Naive thymus-derived CD8-positive, alpha-beta T cell (primary cell): ENCODE results near the gene MRPL46. TPM values are rescaled to one million over a fixed set of nuclear protein-coding genes. Genes with fewer than 3 reads are reported as not detected.

Experiments
- ATAC-seq, 2 donors: fragments of 150-1000 bp; cut with Tn5 transposase in 1 of 2; sonication (Bioruptor Pico), chemical (Tn5 transposase) in 1 of 2; 1 replicate in 1 of 2; 2 replicates in 1 of 2; pipeline ENCODE4 v1.10.0; 2021; ENCODE audit warnings: mild to moderate bottlenecking in 2 of 2, moderate library complexity in 2 of 2
- POLR2A ChIA-PET: fragments of 350-600 bp; sonication (Branson Sonifier 250); formaldehyde crosslinking; loops from one replicate; lab custom pipeline; 2021; ENCODE audit warnings: antibody characterized with exemption; lab: Charles Lee
- DNase-seq, 10 donors: peaks; one replicate each; pipeline versions ENCODE4 v3.0.0 to v3.0.0-alpha.2; 2020 to 2022
- H3K27ac Mint-ChIP-seq, 10 donors: one replicate each; pipeline ENCODE4 v1.8.0; 2020 to 2022; ENCODE audit warnings: mild to moderate bottlenecking in 10 of 10, mixed read lengths in 10 of 10, moderate library complexity in 4 of 10, inconsistent platforms in 1 of 10
- H3K27me3 Mint-ChIP-seq, 5 donors: one replicate each; pipeline ENCODE4 v1.8.0; 2021 to 2022; ENCODE audit warnings: mixed read lengths in 5 of 5
- H3K36me3 Mint-ChIP-seq, 3 donors: one replicate each; pipeline ENCODE4 v1.8.0; 2020 to 2022; ENCODE audit warnings: mixed read lengths in 3 of 3, mild to moderate bottlenecking in 2 of 3, inconsistent platforms in 1 of 3
- H3K4me1 Mint-ChIP-seq, 4 donors: one replicate each; pipeline ENCODE4 v1.8.0; 2021 to 2022; ENCODE audit warnings: mixed read lengths in 4 of 4
- H3K4me3 Mint-ChIP-seq, 10 donors: one replicate each; pipeline ENCODE4 v1.8.0; 2020 to 2022; ENCODE audit warnings: mild to moderate bottlenecking in 10 of 10, mixed read lengths in 10 of 10, moderate library complexity in 6 of 10, inconsistent platforms in 1 of 10
- H3K9me3 Mint-ChIP-seq, 9 donors: one replicate each; pipeline ENCODE4 v1.8.0; 2020 to 2022; ENCODE audit warnings: mixed read lengths in 9 of 9, mild to moderate bottlenecking in 3 of 9, inconsistent platforms in 1 of 9, moderate library complexity in 1 of 9
- polyA plus RNA-seq, 3 donors: library from polyadenylated mRNA; unstranded; fragments of 300-500 nt; fragmentation: Illumina TruSeq; gene quantifications; one replicate each; pipeline ENCODE4 v1.2.3, GENCODE V29; 2021
- total RNA-seq, 8 experiments: library from RNA in 2 of 8; stranded (reverse) in 2 of 8; gene quantifications; one replicate each; pipeline ENCODE4 v1.2.3 and lab custom pipeline; 2021 to 2026

The MRPL46 gene
- total and polyA plus RNA-seq, 5 experiments from 2014 or later = 30.3 to 61.6 (median 41.6) TPM

DNA sequence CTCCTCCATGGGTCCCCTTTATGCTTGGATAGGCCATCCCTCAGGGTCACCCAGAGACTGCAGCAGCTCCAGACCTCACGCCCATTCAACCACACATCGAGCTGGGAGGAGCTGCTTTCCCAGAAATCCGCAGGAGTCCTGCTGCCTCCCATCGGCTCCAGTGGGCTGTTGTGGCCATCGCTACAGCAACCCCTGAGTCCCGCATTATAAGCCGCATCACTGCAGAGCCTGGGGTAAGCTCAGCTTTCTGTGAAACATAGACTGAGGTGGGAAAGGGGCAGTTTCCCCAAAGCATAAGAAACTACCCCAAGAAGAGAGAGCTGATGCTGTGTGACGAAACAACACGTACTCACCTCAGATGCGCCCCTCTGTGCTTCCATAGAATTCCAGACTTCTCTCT is 35.7 kb downstream of the MRPL46 start:
- H3K27me3 Mint-ChIP-seq = peaks cover 2 to 16% (median 11%) of the 10 kb centered on the region in 5 donors
- H3K4me1 Mint-ChIP-seq = no peaks in the 10 kb centered on the region
- no peak for DNase-seq

GRCh38 chr15:88430051-88430450 is 37.1 kb downstream of the MRPL46 start:
- DNase-seq = no peak
- Mint-ChIP-seq H3K27ac (no peak overlapping the region), H3K36me3 (no peaks in the 10 kb centered on the region), H3K9me3 (no peaks in the 10 kb centered on the region), H3K4me3 (no peak overlapping the region), H3K4me1 (no peaks in the 10 kb centered on the region), H3K27me3 (peaks cover 0 to 16% (median 7%) of the 10 kb centered on the region in 5 donors)
- POLR2A ChIA-PET = no interaction called here
- ATAC-seq = no peak

More for the DNA sequence above, 35.7 kb downstream of the MRPL46 start:
- Mint-ChIP-seq H3K9me3 (no peaks in the 10 kb centered on the region), H3K36me3 (no peaks in the 10 kb centered on the region), H3K27ac (no peak overlapping the region), H3K4me3 (no peak overlapping the region)
- POLR2A ChIA-PET = no interaction called here
- ATAC-seq = no peak

DNA sequence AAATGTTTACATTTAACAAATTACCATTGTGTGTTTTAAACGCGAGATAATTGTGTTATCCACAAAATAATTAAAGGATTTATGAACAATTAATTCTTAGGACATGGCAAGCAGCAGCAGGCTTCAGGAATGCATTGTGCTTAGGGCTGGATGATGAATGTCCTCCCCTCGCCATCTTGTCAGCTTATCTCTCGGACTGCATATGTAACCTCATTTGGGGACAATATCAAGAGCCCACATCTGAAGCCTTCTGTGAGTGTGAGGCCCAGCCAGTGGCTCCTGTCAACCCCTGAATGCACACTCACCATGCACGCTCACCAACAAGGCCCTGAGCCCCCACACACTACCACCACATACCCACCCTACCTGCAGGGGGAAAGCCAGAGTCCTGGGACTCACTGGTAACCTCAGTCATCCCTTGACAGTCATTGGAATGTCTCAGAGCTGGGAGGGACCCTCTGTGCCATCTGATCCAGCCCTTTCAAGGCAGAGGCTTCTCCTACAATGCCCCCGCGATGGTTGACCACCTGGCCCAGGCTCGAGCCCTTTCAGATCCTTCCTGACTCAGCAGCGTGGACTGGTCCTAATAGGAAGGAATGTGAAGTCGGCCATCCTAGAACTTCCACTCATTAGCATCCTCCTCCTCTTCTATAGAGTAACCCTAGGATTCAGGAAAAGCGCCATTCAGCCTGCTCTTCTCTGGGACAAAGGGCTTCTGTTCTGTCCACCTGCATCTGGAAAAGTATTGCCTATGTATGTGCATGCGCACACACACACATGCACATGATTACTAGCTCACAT is 38.2 kb downstream of the MRPL46 start:
- Mint-ChIP-seq H3K27me3 (peaks cover 0 to 16% (median 8%) of the 10 kb centered on the region in 5 donors), H3K9me3 (no peaks in the 10 kb centered on the region), H3K4me1 (no peaks in the 10 kb centered on the region), H3K36me3 (no peaks in the 10 kb centered on the region), H3K4me3 (no peak overlapping the region), H3K27ac (no peak overlapping the region)
- no peak for ATAC-seq
- POLR2A ChIA-PET = no interaction called here
- no peak for DNase-seq

DNA sequence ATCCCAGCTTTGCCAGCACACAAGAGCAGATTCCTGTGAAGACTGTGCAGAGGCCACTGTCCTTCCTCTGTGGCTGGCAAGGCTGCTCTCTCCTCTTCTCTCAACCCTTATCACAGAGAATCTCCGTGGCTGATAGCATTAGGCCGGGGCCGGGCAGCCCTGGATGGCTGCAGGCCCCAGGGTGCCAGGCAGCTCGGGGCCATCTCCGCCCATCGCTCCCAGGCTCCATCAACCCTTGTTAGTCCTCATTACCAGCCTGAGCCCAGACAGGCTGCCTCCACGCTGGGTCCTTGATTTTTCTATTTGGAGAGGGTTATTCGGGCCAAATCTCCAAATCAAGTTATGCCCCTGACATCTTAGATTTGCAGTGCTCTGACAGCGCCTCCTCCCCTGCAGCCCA is 39.1 kb downstream of the MRPL46 start:
- ATAC-seq = no peak
- Mint-ChIP-seq H3K27ac (no peak overlapping the region), H3K4me1 (no peaks in the 10 kb centered on the region), H3K9me3 (no peaks in the 10 kb centered on the region), H3K27me3 (peaks cover 0 to 16% (median 10%) of the 10 kb centered on the region in 5 donors), H3K36me3 (no peaks in the 10 kb centered on the region), H3K4me3 (no peak overlapping the region)
- DNase-seq = no peak
- POLR2A ChIA-PET = no interaction called here

- Mint-ChIP-seq H3K4me3 (no peak overlapping the region), H3K27me3 (peaks cover 0 to 20% (median 10%) of the 10 kb centered on the region in 5 donors), H3K27ac (no peak overlapping the region), H3K9me3 (no peaks in the 10 kb centered on the region), H3K36me3 (no peaks in the 10 kb centered on the region), H3K4me1 (no peaks in the 10 kb centered on the region)
- DNase-seq (no peak), ATAC-seq (no peak)
- POLR2A ChIA-PET = no interaction called here
Observed at GRCh38 chr15:88426304-88426703, 40.9 kb downstream of the MRPL46 start.

GRCh38 chr15:88423331-88423730 is 43.9 kb downstream of the MRPL46 start:
- Mint-ChIP-seq H3K4me3 (no peak overlapping the region), H3K27me3 (peaks cover 0 to 18% (median 10%) of the 10 kb centered on the region in 5 donors), H3K27ac (no peak overlapping the region), H3K36me3 (peaks cover 0 to 4% (median 0%) of the 10 kb centered on the region in 3 donors), H3K9me3 (no peaks in the 10 kb centered on the region), H3K4me1 (no peaks in the 10 kb centered on the region)
- POLR2A ChIA-PET = no interaction called here
- no peak for DNase-seq
- no peak for ATAC-seq

GRCh38 chr15:88419830-88420229 is 47.4 kb downstream of the MRPL46 start:
- POLR2A ChIA-PET = no interaction called here
- H3K4me1 Mint-ChIP-seq = no peaks in the 10 kb centered on the region
- no peak for DNase-seq
- H3K4me3 Mint-ChIP-seq = no peak overlapping the region
- H3K36me3 Mint-ChIP-seq = peaks cover 0 to 4% (median 0%) of the 10 kb centered on the region in 3 donors
- no peak overlapping the region for H3K27ac Mint-ChIP-seq
- ATAC-seq = no peak
- H3K9me3 Mint-ChIP-seq = no peaks in the 10 kb centered on the region
- peaks cover 9 to 22% (median 13%) of the 10 kb centered on the region in 5 donors for H3K27me3 Mint-ChIP-seq

Other genes starting within 250 kb of the MRPL46 start
- gene NTRK3, start 210.6 kb downstream of the MRPL46 start, total RNA-seq = not detected
- not detected for gene NTRK3, start 210.6 kb downstream of the MRPL46 start, polyA plus RNA-seq
- 10 to 100 TPM; 28.6 to 32.0 TPM for gene MRPS11, start 320 bp upstream of the MRPL46 start, total RNA-seq
- gene MRPS11, start 320 bp upstream of the MRPL46 start, polyA plus RNA-seq = 10 to 100 TPM; 59.0 to 71.8 (median 67.1) TPM
- 10 to 100 TPM in 1 of 2 experiments, 1 to 10 TPM in 1; 9.4 to 10.2 TPM for gene DET1, start 79.3 kb upstream of the MRPL46 start, total RNA-seq
- 1 to 10 TPM in 1 of 3 donors, under 1 TPM in 2; 0.15 to 2.1 (median 0.49) TPM for gene DET1, start 79.3 kb upstream of the MRPL46 start, polyA plus RNA-seq
- gene AEN, start 154.0 kb upstream of the MRPL46 start, total RNA-seq = 10 to 100 TPM; 49.6 to 51.6 TPM
- gene AEN, start 154.0 kb upstream of the MRPL46 start, polyA plus RNA-seq = 10 to 100 TPM; 18.0 to 32.9 (median 25.7) TPM
- gene ISG20, start 171.6 kb upstream of the MRPL46 start, total RNA-seq = 100 to 1,000 TPM; 142 to 143 TPM
- 100 to 1,000 TPM; 422 to 562 (median 537) TPM for gene ISG20, start 171.6 kb upstream of the MRPL46 start, polyA plus RNA-seq